ENCODE results near the gene OTUD3. TPM values are rescaled to one million over a fixed set of nuclear protein-coding genes. Genes with fewer than 3 reads are reported as not detected.
"Not testable (repeated sequence)": the region's sequence is repeated elsewhere in the genome, so short reads cannot be mapped to it uniquely, and the experiment has no call there.

The OTUD3 gene
- total RNA-seq, 1 donor from 2014 or later = 6.4 TPM

GRCh38 chr1:19845555-19845954, 36.6 kb upstream of the OTUD3 start:
- TF ChIP-seq, protein P1, sequence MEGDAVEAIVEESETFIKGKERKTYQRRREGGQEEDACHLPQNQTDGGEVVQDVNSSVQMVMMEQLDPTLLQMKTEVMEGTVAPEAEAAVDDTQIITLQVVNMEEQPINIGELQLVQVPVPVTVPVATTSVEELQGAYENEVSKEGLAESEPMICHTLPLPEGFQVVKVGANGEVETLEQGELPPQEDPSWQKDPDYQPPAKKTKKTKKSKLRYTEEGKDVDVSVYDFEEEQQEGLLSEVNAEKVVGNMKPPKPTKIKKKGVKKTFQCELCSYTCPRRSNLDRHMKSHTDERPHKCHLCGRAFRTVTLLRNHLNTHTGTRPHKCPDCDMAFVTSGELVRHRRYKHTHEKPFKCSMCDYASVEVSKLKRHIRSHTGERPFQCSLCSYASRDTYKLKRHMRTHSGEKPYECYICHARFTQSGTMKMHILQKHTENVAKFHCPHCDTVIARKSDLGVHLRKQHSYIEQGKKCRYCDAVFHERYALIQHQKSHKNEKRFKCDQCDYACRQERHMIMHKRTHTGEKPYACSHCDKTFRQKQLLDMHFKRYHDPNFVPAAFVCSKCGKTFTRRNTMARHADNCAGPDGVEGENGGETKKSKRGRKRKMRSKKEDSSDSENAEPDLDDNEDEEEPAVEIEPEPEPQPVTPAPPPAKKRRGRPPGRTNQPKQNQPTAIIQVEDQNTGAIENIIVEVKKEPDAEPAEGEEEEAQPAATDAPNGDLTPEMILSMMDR (IDR thresholded peaks at IDR 0.05) = no peak
- Mint-ChIP-seq H3K9me3 (ENCODE audit: low read depth) (no peaks in the 10 kb centered on the region), H3K27me3 (ENCODE audit: low read depth) (peaks cover 2% of the 10 kb centered on the region), H3K4me1 (ENCODE audit: low read depth) (peaks cover 4% of the 10 kb centered on the region), H3K4me3 (ENCODE audit: unreplicated experiment) (no peak overlapping the region), H3K36me3 (ENCODE audit: low read depth) (no peaks in the 10 kb centered on the region), H3K27ac (ENCODE audit: unreplicated experiment) (no peak overlapping the region)
- DNase-seq (ENCODE audit: low spot score) = no peak

DNA sequence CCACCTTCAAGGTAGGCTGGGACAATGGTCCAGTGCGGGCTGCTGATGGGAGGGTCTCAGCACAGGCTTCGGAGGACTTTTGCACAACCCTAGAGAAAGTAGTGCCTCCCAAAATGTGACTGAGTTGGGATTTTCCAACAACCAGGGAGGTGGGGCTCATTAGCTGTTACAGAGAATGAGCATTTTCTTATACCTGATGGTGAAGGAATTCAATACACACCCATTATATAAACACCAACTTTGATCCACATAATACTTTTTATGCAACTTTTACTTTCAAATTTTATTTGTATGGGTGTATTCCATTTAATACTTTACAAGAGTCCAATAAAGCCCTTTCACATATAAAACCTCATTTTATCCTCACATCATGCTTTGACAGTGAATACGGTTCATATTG, 35.9 kb upstream of the OTUD3 start:
- Mint-ChIP-seq H3K27ac (ENCODE audit: unreplicated experiment) (no peak overlapping the region), H3K9me3 (ENCODE audit: low read depth) (no peaks in the 10 kb centered on the region), H3K4me1 (ENCODE audit: low read depth) (peaks cover 4% of the 10 kb centered on the region), H3K4me3 (ENCODE audit: unreplicated experiment) (no peak overlapping the region), H3K36me3 (ENCODE audit: low read depth) (no peaks in the 10 kb centered on the region), H3K27me3 (ENCODE audit: low read depth) (peaks cover 2% of the 10 kb centered on the region)
- no peak for DNase-seq (ENCODE audit: low spot score)
- TF ChIP-seq, protein P1 (IDR thresholded peaks at IDR 0.05) = no peak

GRCh38 chr1:19847334-19847733, 34.9 kb upstream of the OTUD3 start:
- not testable (repeated sequence) for H3K4me3 Mint-ChIP-seq (ENCODE audit: unreplicated experiment); H3K27me3 Mint-ChIP-seq (ENCODE audit: low read depth); DNase-seq (ENCODE audit: low spot score); H3K27ac Mint-ChIP-seq (ENCODE audit: unreplicated experiment); H3K4me1 Mint-ChIP-seq (ENCODE audit: low read depth); H3K9me3 Mint-ChIP-seq (ENCODE audit: low read depth); H3K36me3 Mint-ChIP-seq (ENCODE audit: low read depth)

DNA sequence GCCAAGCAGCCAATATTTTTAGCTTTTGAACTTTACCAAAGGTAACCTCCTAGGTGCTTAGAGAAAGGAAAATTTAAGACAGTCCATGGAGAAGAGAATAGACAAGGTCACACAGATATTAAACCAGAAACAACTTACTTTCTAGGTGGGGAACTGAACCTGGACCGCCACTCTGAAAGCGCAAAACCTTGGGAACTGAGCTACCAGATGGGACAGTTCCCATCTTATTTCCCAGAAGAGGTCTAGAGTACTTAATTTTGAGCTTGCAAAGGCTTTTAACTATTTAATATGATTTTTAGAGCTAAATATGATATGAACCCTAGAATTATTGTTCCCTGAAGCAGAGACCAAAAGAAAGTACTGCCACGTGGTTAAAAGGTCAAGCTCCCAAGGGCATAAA, 32.9 kb upstream of the OTUD3 start:
- H3K4me3 Mint-ChIP-seq (ENCODE audit: unreplicated experiment); H3K4me1 Mint-ChIP-seq (ENCODE audit: low read depth); H3K27ac Mint-ChIP-seq (ENCODE audit: unreplicated experiment); H3K27me3 Mint-ChIP-seq (ENCODE audit: low read depth); H3K36me3 Mint-ChIP-seq (ENCODE audit: low read depth); H3K9me3 Mint-ChIP-seq (ENCODE audit: low read depth); DNase-seq (ENCODE audit: low spot score): not testable (repeated sequence)

GRCh38 chr1:19850214-19850613, 32.0 kb upstream of the OTUD3 start:
- no peaks in the 10 kb centered on the region for H3K36me3 Mint-ChIP-seq (ENCODE audit: low read depth)
- peaks cover 2% of the 10 kb centered on the region for H3K27me3 Mint-ChIP-seq (ENCODE audit: low read depth)

GRCh38 chr1:19852036-19852435, 30.2 kb upstream of the OTUD3 start:
- no peak overlapping the region for H3K4me3 Mint-ChIP-seq (ENCODE audit: unreplicated experiment)
- no peaks in the 10 kb centered on the region for H3K9me3 Mint-ChIP-seq (ENCODE audit: low read depth)
- no peak for DNase-seq (ENCODE audit: low spot score)
- H3K27ac Mint-ChIP-seq (ENCODE audit: unreplicated experiment) = no peak overlapping the region
- TF ChIP-seq, protein P1 (IDR thresholded peaks at IDR 0.05) = no peak
- peaks cover 2% of the 10 kb centered on the region for H3K27me3 Mint-ChIP-seq (ENCODE audit: low read depth)
- H3K4me1 Mint-ChIP-seq (ENCODE audit: low read depth) = no peaks in the 10 kb centered on the region
- H3K36me3 Mint-ChIP-seq (ENCODE audit: low read depth) = no peaks in the 10 kb centered on the region

More at GRCh38 chr1:19850214-19850613, 32.0 kb upstream of the OTUD3 start:
- Mint-ChIP-seq H3K9me3 (ENCODE audit: low read depth) (no peaks in the 10 kb centered on the region), H3K4me1 (ENCODE audit: low read depth) (no peaks in the 10 kb centered on the region), H3K27ac (ENCODE audit: unreplicated experiment) (no peak overlapping the region), H3K4me3 (ENCODE audit: unreplicated experiment) (no peak overlapping the region)
- DNase-seq (ENCODE audit: low spot score) = no peak
- TF ChIP-seq, protein P1 (IDR thresholded peaks at IDR 0.05) = no peak
